ENCODE data around the gene CRTC1.

DNA sequence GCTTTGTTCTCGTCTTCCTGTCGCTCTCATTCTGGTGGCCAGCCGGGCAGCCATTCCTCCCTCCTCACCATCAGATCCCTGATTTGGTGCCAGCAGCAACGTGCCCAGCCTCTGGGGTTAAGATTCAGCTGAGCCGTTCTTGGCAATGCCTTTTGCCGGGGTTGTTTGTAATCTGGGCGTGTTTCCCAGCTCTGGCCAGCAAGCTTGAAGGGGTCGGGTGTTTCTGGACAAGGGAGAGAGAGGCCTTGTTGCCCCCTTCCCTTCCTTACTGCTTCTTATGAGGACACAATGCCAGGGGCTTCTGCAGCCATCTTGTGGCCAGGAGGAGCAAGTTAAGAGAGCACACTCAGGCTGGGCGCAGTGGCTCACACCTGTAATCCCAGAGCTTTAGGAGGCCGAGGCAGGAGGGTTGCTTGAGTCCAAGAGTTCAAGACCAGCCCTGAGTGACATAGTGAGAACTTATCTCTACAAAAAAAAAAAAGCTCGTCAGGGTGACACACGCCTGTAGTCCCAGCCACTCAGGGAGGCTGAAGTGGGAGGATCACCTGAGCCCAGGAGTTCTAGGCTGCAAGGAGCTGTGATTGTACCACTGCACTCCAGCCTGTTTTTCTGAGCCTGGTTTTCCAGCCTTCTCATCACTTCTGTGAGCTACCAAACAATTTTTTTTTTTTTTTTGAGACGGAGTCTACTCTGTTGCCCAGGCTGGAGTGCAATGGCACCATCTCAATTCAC is 10.7 kb upstream of the CRTC1 start:
- TF ChIP-seq POLR2AphosphoS5 (IDR thresholded peaks at IDR 0.05; ENCODE audit: low read depth, low read length) (no peak), TAF1 (IDR thresholded peaks at IDR 0.05; ENCODE audit: borderline replicate concordance, insufficient read depth, low read length) (no peak)
